ENCODE data around the gene TSEN15. TPM values are rescaled to one million over a fixed set of nuclear protein-coding genes. Genes with fewer than 3 reads are reported as not detected.

Gene TSEN15
- total and polyA plus RNA-seq, 10 of the 15 experiments (the other 5 are each of a cell fraction or from before 2014, with no cell fraction given) = 21.1 to 136 (median 70.2) TPM

GRCh38 chr1:184068354-184068753, 16.8 kb downstream of the TSEN15 start:
- H3K27ac ChIP-seq (ENCODE audit: control insufficient read depth, insufficient read depth) = no peak overlapping the region
- no peak for FAIRE-seq
- intact Hi-C loops (cut with micrococcal nuclease; ENCODE audit: unreplicated experiment) = no loop called here
- ChIA-PET RAD21 (ENCODE audit: unreplicated experiment) (interaction anchor here (0.8 to 1.3 kb wide), 2 partner anchors 14 to 154 kb away, joined by 3 to 5 read pairs; no protein-coding TSS in a partner anchor), POLR2A (no interaction called here), SMC1A (ENCODE audit: uncharacterized antibody, unreplicated experiment) (interaction anchor here (0.9 to 1.3 kb wide), 4 partner anchors 16 to 413 kb away, joined by 3 to 5 read pairs (median 4); partner anchors contain the start of gene TSEN15), CTCF (interaction anchor here (1.2 to 1.3 kb wide), 2 partner anchors 153 to 414 kb away, joined by 3 to 4 read pairs; no protein-coding TSS in a partner anchor)
- DNase-seq (ENCODE audit: low read depth, low spot score) = no peak
- ATAC-seq = no peak
- no peak overlapping the region for H3K4me2 ChIP-seq (ENCODE audit: control insufficient read depth, insufficient read depth)
- no peaks in the 10 kb centered on the region for H3K27me3 ChIP-seq (replicated peaks in 1 of 2; ENCODE audit: control insufficient read depth in 2 of 2, insufficient read depth in 2 of 2, low read length in 1 of 2)
- TF ChIP-seq CREB1 (IDR thresholded peaks at IDR 0.05; ENCODE audit: low read depth) (no peak), NRF1 (conservative IDR thresholded peaks at IDR 0.05; ENCODE audit: low read depth, low read length) (no peak), CBFB (IDR thresholded peaks at IDR 0.05; ENCODE audit: low read depth) (no peak), ZZZ3 (IDR thresholded peaks at IDR 0.05; ENCODE audit: control insufficient read depth, insufficient read length, low read depth) (no peak), ZNF274 (IDR thresholded peaks at IDR 0.05; ENCODE audit: insufficient read depth, insufficient read length) (no peak), RB1 (IDR thresholded peaks at IDR 0.05; ENCODE audit: borderline replicate concordance) (no peak)
- H4K20me1 ChIP-seq (ENCODE audit: control insufficient read depth, insufficient read depth) = no peaks in the 10 kb centered on the region
- in situ Hi-C loops (cut with MboI) = loop anchor here (5.0 kb wide), 1 partner anchor 49 kb away; no protein-coding TSS in a partner anchor
- no TSS peak for BruUV-seq (replicated peaks)
- H3K36me3 ChIP-seq (ENCODE audit: control insufficient read depth in 2 of 2, insufficient read depth in 2 of 2, low read length in 1 of 2) = peaks cover 0 to 8% of the 10 kb centered on the region in 2 experiments; a peak in 3 of 4 replicates
- no peak overlapping the region for H2AFZ ChIP-seq (ENCODE audit: control insufficient read depth, low read depth, low read length)
- H3K79me2 ChIP-seq (ENCODE audit: control insufficient read depth, insufficient read depth, low read length) = no peaks in the 10 kb centered on the region
- no peaks in the 10 kb centered on the region for H3K4me1 ChIP-seq (ENCODE audit: control insufficient read depth, insufficient read depth, low read length)
- no peak overlapping the region for H3K9ac ChIP-seq (ENCODE audit: control insufficient read depth, insufficient read depth, low read length)
- no peaks in the 10 kb centered on the region for H3K9me3 ChIP-seq (replicated peaks; ENCODE audit: control insufficient read depth, insufficient read depth, low read length)
- no peak overlapping the region for H3K4me3 ChIP-seq

DNA sequence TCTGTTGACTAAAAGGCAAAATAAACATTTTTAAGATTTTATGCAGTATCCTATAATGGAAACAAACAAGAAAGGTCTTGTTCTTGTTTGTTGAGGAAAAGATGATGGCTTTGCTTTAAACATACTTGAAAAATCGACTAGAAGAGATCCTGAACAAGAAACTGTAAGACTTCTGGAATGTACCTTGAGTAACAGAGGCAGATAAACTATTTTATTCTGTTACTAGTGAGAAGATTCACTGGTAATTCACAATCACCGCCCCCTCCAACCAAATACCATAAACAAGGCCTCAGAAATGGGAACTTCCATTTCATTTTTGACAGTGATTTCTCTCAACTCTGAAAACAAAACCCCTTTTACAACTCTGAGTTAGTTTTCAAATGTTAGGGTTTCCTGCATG, 18.1 kb downstream of the TSEN15 start:
- H3K4me3 ChIP-seq = no peak overlapping the region
- SMC1A ChIA-PET (ENCODE audit: uncharacterized antibody, unreplicated experiment) = interaction anchor here (0.8 to 1.3 kb wide), 4 partner anchors 12 to 414 kb away, joined by 3 to 5 read pairs (median 4); partner anchors contain the start of gene TSEN15
- TF ChIP-seq, protein P1, sequence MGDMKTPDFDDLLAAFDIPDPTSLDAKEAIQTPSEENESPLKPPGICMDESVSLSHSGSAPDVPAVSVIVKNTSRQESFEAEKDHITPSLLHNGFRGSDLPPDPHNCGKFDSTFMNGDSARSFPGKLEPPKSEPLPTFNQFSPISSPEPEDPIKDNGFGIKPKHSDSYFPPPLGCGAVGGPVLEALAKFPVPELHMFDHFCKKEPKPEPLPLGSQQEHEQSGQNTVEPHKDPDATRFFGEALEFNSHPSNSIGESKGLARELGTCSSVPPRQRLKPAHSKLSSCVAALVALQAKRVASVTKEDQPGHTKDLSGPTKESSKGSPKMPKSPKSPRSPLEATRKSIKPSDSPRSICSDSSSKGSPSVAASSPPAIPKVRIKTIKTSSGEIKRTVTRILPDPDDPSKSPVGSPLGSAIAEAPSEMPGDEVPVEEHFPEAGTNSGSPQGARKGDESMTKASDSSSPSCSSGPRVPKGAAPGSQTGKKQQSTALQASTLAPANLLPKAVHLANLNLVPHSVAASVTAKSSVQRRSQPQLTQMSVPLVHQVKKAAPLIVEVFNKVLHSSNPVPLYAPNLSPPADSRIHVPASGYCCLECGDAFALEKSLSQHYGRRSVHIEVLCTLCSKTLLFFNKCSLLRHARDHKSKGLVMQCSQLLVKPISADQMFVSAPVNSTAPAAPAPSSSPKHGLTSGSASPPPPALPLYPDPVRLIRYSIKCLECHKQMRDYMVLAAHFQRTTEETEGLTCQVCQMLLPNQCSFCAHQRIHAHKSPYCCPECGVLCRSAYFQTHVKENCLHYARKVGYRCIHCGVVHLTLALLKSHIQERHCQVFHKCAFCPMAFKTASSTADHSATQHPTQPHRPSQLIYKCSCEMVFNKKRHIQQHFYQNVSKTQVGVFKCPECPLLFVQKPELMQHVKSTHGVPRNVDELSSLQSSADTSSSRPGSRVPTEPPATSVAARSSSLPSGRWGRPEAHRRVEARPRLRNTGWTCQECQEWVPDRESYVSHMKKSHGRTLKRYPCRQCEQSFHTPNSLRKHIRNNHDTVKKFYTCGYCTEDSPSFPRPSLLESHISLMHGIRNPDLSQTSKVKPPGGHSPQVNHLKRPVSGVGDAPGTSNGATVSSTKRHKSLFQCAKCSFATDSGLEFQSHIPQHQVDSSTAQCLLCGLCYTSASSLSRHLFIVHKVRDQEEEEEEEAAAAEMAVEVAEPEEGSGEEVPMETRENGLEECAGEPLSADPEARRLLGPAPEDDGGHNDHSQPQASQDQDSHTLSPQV (IDR thresholded peaks at IDR 0.05) = no peak
- TF ChIP-seq BCL3 (IDR thresholded peaks at IDR 0.05; ENCODE audit: borderline replicate concordance, insufficient read depth, low read depth, low read length, poor library complexity, severe bottlenecking) (no peak), NBN (IDR thresholded peaks at IDR 0.05) (no peak), GABPA (IDR thresholded peaks at IDR 0.05; ENCODE audit: low read depth) (no peak)
- RAD21 ChIA-PET (ENCODE audit: unreplicated experiment) = interaction anchor here (0.7 to 1.3 kb wide), 3 partner anchors 9 to 153 kb away, joined by 4 to 7 read pairs (median 5); no protein-coding TSS in a partner anchor
- no peak overlapping the region for H3K4me2 ChIP-seq (ENCODE audit: control insufficient read depth, insufficient read depth)
- H3K27me3 ChIP-seq (replicated peaks in 1 of 2; ENCODE audit: control insufficient read depth in 2 of 2, insufficient read depth in 2 of 2, low read length in 1 of 2) = no peaks in the 10 kb centered on the region
- H2AFZ ChIP-seq (ENCODE audit: control insufficient read depth, low read depth, low read length) = no peak overlapping the region
- FAIRE-seq (peak; percentile 18), ATAC-seq (no peak), DNase-seq (ENCODE audit: low read depth, low spot score) (no peak)
- no TSS peak for BruUV-seq (replicated peaks)
- no peak overlapping the region for H3K9ac ChIP-seq (ENCODE audit: control insufficient read depth, insufficient read depth, low read length)
- CTCF ChIA-PET = interaction anchor here (0.7 to 1.3 kb wide), 3 partner anchors 8 to 415 kb away, joined by 3 read pairs; no protein-coding TSS in a partner anchor
- H4K20me1 ChIP-seq (ENCODE audit: control insufficient read depth, insufficient read depth) = no peaks in the 10 kb centered on the region
- POLR2A ChIA-PET = no interaction called here
- H3K4me1 ChIP-seq (ENCODE audit: control insufficient read depth, insufficient read depth, low read length) = no peaks in the 10 kb centered on the region
- peaks cover 0 to 5% of the 10 kb centered on the region in 2 experiments; a peak in 3 of 4 replicates for H3K36me3 ChIP-seq (ENCODE audit: control insufficient read depth in 2 of 2, insufficient read depth in 2 of 2, low read length in 1 of 2)
- WGBS (ENCODE audit: insufficient coverage, insufficient replicate concordance, low lambda C conversion rate, missing lambda C conversion rate) = 66% methylated on average over 2 of the region's 2 CpGs
- in situ Hi-C loops (cut with MboI) (loop anchor here (5.0 kb wide), 1 partner anchor 48 kb away; no protein-coding TSS in a partner anchor), intact Hi-C loops (cut with micrococcal nuclease; ENCODE audit: unreplicated experiment) (no loop called here)
- H3K9me3 ChIP-seq (replicated peaks; ENCODE audit: control insufficient read depth, insufficient read depth, low read length) = no peaks in the 10 kb centered on the region
- H3K79me2 ChIP-seq (ENCODE audit: control insufficient read depth, insufficient read depth, low read length) = no peaks in the 10 kb centered on the region
- no peak overlapping the region for H3K27ac ChIP-seq (ENCODE audit: control insufficient read depth, insufficient read depth)
